KBM-7 (cell line): Measurements from ENCODE around the gene SFTPB.
A peak's percentile ranks its signal among the peaks of the same experiment; 100 is the strongest.
"Not testable (repeated sequence)": the region's sequence is repeated elsewhere in the genome, so short reads cannot be mapped to it uniquely, and the experiment has no call there.

Experiments used
- DNase-seq: peaks from one replicate; pipeline ENCODE4 v3.0.0-alpha.2; 2015
- in situ Hi-C: fragments of 300-500 bp; cut with MboI; formaldehyde crosslinking; loops from 2 replicates; pipeline ENCODE4 v1.14.3; 2020; ENCODE audit warnings: low sequenced_read_pairs, low pct_unique_long_range_greater_than_20kb, mixed read lengths

SFTPB gene

GRCh38 chr2:85661139-85661858 is 6.7 kb downstream of the SFTPB start:
- DNase-seq, result no peak
- in situ Hi-C loops, result no loop called here

DNA sequence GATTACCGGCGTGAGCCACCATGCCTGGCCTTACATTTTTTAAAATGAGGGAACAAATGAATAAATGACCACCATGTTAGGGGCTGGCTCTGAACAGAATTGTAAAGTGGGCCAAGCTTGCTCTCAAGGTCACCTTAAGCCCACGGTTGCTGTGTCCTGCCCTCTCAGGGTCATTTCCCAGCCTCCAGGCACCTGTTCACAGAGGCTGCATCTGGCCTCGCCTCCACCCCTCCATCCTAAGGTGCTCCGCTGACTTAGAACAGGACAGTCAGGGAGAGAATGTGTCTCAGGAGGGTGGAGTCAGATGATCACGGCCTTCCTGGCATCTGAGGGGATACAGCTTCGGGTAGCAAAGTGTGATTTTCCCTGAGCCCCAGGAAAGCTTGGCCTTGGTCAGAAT is 7.3 kb downstream of the SFTPB start:
- in situ Hi-C loops, result no loop called here
- DNase-seq, result no peak

DNA sequence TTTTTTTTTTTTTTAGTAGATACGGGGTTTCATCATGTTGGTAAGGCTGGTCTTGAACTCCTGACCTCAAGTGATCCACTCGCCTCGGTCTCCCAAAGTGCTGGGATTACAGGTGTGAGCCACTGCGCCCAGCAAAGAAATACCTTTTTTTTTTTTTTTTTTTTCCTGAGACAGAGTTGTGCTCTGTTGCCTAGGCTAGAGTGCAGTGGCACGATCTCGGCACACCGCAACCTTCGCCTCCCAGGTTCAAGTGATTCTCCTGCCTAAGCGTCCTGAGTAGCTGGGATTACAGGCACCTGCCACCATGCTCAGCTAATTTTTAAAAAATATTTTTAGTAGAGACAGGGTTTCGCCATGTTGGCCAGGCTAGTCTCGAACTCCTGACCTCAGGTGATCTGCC is 7.7 kb downstream of the SFTPB start:
- in situ Hi-C loops, DNase-seq: not testable (repeated sequence)

DNA sequence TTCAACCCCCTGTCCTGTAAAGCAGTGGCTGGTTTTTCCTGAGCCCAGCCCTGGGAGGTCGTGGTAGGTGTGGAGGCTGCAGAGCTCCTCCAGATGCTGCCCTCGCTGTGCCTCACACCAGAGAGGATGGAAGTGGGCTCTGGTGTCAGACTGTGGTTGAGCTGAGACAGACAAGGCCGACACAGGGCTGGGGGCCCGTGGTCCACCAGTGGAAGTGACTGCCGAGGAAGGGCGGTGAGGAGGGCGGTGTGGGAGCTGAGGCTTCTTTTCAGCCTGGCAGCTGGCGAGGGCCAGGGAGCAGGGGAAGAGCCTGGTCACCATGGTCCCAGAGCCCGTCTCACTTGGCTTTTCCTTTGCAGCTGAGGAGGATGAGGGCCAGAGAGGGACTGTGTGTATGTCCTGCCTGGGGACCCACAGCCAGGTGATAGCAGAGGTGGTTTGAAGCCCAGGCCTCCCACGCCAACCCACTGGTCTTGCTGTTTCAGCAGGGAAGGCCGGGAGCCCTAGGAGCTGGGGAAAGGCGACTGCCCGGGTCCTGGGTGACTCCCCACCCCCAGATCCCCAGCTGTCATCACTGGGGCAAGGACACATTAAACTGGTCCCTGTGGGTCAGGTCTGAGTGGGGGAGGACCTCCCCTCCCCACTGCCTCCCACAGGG is 8.5 kb downstream of the SFTPB start:
- in situ Hi-C loops, result no loop called here
- DNase-seq, result no peak

DNA sequence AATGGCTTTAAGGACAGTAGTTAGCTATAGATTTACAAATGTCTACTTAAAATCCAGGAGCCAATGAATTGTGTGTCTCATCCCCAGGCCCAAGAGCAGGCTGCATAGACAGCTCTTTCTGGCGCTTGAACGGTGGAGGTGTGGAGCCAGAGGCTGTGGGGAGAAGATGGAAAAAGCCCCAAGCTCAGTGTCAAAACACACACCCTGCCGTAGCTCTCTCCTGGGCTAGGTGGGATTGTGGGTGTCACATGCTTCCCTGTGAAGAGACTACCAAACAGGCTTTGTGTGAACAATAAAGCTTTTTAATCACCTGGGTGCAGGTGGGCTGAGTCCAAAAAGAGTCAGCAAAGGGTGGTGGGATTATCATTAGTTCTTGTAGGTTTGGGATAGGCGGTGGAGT is 10.6 kb downstream of the SFTPB start:
- DNase-seq, in situ Hi-C loops: not testable (repeated sequence)

DNA sequence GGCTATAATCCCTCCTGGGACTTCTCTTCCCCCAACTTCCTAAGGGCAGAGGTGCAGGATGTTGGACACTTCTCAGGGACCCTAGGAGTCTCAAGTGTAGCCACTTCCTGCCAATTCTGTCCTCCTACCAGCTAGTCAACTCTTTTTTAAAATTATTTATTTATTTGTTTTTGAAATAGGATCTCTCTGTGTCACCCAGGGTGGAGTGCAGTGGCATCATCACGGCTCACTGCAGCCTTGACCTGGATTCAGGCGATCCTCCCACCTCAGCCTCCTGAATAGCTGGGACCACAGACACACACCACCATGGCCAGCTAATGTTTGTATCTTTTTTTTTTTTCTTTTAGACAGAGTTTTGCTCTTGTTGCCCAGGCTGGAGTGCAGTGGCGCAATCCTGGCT is 11.5 kb downstream of the SFTPB start:
- DNase-seq, result no peak
- in situ Hi-C loops, result no loop called here

DNA sequence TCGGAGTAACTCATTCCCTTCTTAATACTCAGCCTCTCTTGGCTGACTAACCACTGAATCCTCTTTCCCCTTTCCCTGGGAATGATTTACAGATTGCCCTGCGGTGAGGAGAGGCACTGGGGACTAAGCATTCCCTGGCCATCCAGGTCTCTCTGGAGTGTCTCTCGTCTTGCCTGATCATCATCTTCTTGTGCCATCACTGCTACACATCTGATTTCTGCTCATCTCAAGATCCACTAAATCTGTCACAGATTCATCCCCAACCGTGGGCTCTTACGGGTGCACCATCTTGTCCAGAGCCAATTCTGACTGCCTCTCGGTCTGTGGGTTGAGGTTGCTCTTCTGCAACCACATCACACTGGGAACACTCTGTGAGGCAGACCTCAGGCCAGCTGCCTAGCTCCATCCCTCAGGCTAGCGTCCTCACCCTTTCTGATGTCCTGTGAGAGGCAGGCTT is 12.0 kb downstream of the SFTPB start:
- DNase-seq, result no peak
- in situ Hi-C loops, result no loop called here

DNA sequence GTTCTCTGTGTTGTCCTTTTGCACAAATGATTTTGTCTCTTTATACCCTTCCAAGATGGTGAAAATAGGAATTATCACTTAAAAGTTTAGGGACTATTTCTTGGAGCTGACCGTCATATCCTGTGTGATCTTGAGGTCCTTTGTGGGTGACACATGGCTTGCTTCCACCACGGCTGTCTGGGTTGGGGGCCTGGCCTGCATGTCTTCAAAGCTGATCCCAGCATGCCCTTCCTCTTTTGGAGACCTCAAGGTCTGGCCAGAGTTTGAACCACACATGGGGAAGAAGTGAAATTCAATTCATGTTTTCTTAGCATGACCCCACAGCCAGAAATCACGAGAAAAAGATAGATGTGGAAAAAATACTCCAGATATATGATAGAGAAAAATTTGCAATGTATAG is 14.0 kb downstream of the SFTPB start:
- in situ Hi-C loops, result no loop called here

DNA sequence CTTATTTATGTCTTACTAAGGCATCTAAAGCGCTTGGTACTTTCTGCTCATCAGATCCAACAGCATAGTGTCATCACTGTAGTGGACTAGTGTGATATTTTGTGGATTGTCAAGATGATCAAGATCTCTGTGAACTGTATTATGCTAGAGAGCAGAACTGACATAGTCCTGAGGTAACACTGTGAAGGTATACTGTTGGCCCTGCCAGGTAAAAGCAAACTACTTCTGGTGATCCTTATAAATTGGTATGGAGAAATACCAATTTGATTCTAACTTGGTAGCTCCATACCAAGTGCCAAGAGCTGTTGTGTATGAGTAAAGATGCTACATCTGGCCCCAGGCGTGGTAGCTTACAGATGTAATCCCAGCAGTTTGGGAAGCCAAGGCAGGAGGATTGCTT is 15.9 kb downstream of the SFTPB start:
- DNase-seq, result no peak
- in situ Hi-C loops, result no loop called here

More for the DNA sequence above, 14.0 kb downstream of the SFTPB start:
- DNase-seq, result no peak

GRCh38 chr2:85651097-85651496 is 16.9 kb downstream of the SFTPB start:
- no peak for DNase-seq
- in situ Hi-C loops, result no loop called here

- in situ Hi-C loops, result no loop called here
- no peak for DNase-seq
These were observed 17.5 kb downstream of the SFTPB start for GRCh38 chr2:85650456-85650855.

- in situ Hi-C loops, result no loop called here
- no peak for DNase-seq
These were observed 18.5 kb downstream of the SFTPB start for GRCh38 chr2:85649201-85650190.

- peak; percentile 59 for DNase-seq
- in situ Hi-C loops, result no loop called here
These were observed 19.4 kb downstream of the SFTPB start for GRCh38 chr2:85648619-85649018.

DNA sequence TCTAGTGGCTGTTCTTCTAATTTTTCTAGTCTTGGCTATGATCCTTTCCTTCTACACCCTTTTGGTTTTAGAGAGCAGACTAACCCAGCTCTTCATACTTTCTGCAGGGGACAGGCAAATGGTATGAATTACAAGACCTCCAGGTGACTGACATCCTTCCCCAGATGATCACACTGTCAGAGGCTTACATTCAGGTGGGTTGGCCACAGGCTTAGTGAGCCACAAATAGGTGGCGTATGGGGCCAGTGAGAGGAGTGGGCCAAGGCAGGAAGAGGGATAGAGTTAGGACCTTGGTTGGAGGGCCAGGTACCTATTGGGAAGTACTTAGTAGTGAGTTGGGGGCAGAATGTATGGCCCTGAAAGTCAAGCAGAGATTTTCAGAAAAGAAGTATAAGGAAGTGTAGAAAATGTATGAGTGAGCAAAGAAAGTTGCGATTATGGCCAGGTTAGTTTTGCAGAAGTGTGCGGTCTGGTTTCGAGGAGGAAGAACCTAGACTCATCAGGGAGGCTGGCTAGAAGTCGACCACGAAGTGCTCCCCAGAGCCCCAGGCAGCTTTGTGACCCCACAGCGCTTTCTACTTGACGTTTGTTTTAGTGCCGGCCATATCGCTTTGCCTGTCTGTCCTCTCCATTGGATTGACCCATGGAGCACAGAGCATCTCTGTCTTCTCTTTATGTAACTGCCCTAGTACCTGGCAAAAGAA is 20.0 kb downstream of the SFTPB start:
- in situ Hi-C loops, result no loop called here
- peak; percentile 10 for DNase-seq

GRCh38 chr2:85646166-85646565 is 21.8 kb downstream of the SFTPB start:
- in situ Hi-C loops, result no loop called here
- DNase-seq, result no peak

- no peak for DNase-seq
- in situ Hi-C loops, result no loop called here
These were observed 23.1 kb downstream of the SFTPB start for GRCh38 chr2:85644909-85645308.

DNA sequence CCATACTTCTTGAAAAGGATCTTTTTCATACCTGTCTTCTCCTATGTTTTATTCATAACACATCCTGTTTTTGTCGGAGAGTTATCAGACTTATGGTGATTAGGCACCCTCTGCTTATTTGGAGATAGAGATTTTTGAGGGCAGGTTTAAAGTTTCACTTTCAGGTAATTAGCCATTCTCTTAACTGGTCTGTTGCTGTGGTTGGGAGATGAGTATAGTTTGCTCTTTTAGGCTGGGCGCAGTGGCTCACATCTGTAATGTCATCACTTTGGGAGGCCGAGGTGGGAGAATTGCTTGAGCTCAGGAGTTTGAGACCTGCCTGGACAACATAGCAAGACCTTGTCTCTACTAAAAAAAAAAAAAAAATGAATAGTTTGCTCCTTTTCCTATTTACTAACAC is 25.3 kb downstream of the SFTPB start:
- no peak for DNase-seq
- in situ Hi-C loops, result no loop called here

- DNase-seq, result no peak
- in situ Hi-C loops, result no loop called here
These were observed 32.4 kb downstream of the SFTPB start for GRCh38 chr2:85635636-85636035.

DNA sequence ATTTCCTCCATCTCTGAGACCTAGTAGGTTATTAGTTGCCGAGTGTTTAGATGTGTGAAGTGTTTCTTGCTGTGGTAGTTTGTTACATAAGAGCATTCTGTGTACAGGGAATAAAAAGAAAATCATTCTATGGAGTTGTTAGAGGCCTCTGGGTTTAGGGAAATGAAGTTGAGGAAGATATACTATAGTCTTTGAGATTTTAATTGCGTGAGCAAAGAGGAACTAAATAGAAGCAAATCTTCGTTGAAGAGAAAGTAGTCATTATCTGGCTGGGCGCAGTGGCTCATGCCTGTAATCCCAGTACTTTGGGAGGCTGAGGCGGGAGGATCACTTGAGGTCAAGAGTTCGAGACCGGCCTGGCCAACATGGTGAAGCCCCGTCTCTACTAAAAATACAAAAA is 33.0 kb downstream of the SFTPB start:
- no peak for DNase-seq
- in situ Hi-C loops, result no loop called here
